Neural crest cell (in vitro differentiated cells): Measurements from ENCODE around the gene KIAA0319L. TPM values are rescaled to one million over a fixed set of nuclear protein-coding genes. Genes with fewer than 3 reads are reported as not detected.

Source experiments
- DNase-seq: peaks from one replicate; pipeline ENCODE4 v3.0.0; 2021; ENCODE audit warnings: low read depth, mixed read lengths, low spot score
- H3K27ac Mint-ChIP-seq: one replicate; pipeline ENCODE4 v1.8.0; 2021; ENCODE audit warnings: mild to moderate bottlenecking, mixed read lengths; ENCODE audit not compliant: unreplicated experiment
- H3K27me3 Mint-ChIP-seq: 2 replicates; pipeline ENCODE4 v1.8.0; 2021; ENCODE audit warnings: low read depth, mild to moderate bottlenecking, mixed read lengths
- H3K36me3 Mint-ChIP-seq: 2 replicates; pipeline ENCODE4 v1.8.0; 2021; ENCODE audit warnings: low read depth, mild to moderate bottlenecking, mixed read lengths
- H3K4me1 Mint-ChIP-seq: 2 replicates; pipeline ENCODE4 v1.8.0; 2021; ENCODE audit warnings: mixed read lengths
- H3K4me3 Mint-ChIP-seq: one replicate; pipeline ENCODE4 v1.8.0; 2021; ENCODE audit warnings: mild to moderate bottlenecking, mixed read lengths
- H3K9me3 Mint-ChIP-seq: 2 replicates; pipeline ENCODE4 v1.8.0; 2021; ENCODE audit warnings: mixed read lengths
- total RNA-seq: library from RNA; stranded (reverse); gene quantifications from 2 replicates; pipeline ENCODE4 v1.2.1, GENCODE V29; 2021
- TF ChIP-seq, protein P1 (sequence below): fragments of 200-600 bp; sonication (generic); conservative IDR thresholded peaks from 2 replicates; pipeline ENCODE4 v1.5.0; 2021; ENCODE audit warnings: antibody characterized with exemption, mild to moderate bottlenecking

The KIAA0319L gene
- total RNA-seq, 1 donor from 2014 or later: 54.2 TPM

DNA sequence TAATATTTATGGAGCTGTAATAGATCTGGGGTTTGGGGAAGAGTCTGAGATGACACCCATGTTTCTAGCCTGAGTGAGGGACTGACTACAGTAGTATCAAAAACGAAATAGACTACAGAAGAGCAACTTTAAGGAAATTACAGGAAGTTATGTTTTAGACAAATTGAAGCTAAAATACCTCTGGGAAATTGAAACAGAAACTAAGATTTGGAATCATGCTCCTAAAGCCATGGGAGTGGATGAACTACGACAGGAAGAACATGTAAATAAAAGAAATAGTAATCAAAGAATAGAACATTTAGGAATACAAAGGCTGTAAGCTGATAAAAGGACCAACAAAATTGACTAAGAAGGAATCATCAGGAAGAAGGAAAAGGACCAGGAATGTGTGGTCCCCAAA lies 68.9 kb downstream of the KIAA0319L start:
- DNase-seq: no peak
- TF ChIP-seq, protein P1, sequence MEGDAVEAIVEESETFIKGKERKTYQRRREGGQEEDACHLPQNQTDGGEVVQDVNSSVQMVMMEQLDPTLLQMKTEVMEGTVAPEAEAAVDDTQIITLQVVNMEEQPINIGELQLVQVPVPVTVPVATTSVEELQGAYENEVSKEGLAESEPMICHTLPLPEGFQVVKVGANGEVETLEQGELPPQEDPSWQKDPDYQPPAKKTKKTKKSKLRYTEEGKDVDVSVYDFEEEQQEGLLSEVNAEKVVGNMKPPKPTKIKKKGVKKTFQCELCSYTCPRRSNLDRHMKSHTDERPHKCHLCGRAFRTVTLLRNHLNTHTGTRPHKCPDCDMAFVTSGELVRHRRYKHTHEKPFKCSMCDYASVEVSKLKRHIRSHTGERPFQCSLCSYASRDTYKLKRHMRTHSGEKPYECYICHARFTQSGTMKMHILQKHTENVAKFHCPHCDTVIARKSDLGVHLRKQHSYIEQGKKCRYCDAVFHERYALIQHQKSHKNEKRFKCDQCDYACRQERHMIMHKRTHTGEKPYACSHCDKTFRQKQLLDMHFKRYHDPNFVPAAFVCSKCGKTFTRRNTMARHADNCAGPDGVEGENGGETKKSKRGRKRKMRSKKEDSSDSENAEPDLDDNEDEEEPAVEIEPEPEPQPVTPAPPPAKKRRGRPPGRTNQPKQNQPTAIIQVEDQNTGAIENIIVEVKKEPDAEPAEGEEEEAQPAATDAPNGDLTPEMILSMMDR: no peak
- Mint-ChIP-seq H3K4me1 (no peaks in the 10 kb centered on the region), H3K27ac (no peak overlapping the region), H3K9me3 (peaks cover 9% of the 10 kb centered on the region), H3K4me3 (no peak overlapping the region), H3K27me3 (no peaks in the 10 kb centered on the region), H3K36me3 (peaks cover 46% of the 10 kb centered on the region)

DNA sequence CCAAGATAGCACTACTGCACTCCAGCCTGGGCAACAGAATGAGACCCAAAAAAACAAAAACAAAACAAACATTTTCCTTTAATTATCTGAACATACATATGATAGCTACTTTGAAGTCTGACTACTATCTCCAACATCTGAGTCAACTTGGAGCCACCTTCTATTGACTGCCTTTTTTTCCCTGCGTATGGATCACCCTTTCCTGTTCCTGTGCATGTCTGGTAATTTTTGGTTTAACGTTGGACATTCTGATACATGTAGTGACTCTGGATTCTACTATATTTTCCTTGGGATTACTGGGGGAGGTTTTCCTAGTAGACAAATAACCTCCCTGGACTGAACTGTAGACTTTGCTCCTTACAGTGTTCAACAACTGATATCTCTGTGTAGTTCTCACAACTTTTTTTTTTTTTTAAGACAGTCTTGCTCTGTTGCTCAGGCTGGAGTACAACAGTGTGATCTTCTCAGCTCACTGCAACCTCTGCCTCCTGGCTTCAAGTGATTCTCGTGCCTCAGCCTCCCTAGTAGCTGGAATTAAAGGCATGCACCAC lies 70.3 kb downstream of the KIAA0319L start:
- DNase-seq: no peak
- Mint-ChIP-seq H3K27me3 (no peaks in the 10 kb centered on the region), H3K4me1 (no peaks in the 10 kb centered on the region), H3K36me3 (peaks cover 46% of the 10 kb centered on the region), H3K9me3 (peaks cover 9% of the 10 kb centered on the region), H3K4me3 (no peak overlapping the region), H3K27ac (no peak overlapping the region)
- TF ChIP-seq, protein P1: no peak

DNA sequence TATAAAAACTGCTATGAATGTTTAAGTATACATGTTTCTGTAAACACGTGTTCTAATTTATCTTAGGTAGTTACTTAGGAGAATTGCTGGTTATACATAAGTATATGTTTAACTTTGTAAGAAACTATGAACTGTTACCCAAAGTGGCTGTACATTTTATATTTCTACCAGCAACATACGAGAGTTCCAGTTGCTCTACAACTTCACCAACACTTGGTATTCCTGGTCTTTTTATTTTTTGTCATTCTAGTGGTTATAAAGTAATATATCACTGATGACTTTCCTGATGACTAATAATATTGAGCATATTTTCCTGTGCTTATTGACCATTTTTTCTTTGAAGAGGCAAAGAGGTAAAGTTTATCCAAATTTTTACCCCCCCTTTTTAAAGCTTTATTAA lies 76.0 kb downstream of the KIAA0319L start:
- H3K4me3 Mint-ChIP-seq: no peak overlapping the region
- H3K27me3 Mint-ChIP-seq: no peaks in the 10 kb centered on the region
- peaks cover 30% of the 10 kb centered on the region for H3K36me3 Mint-ChIP-seq
- TF ChIP-seq, protein P1: no peak
- DNase-seq: no peak
- H3K9me3 Mint-ChIP-seq: peaks cover 4% of the 10 kb centered on the region
- H3K27ac Mint-ChIP-seq: no peak overlapping the region
- no peaks in the 10 kb centered on the region for H3K4me1 Mint-ChIP-seq

DNA sequence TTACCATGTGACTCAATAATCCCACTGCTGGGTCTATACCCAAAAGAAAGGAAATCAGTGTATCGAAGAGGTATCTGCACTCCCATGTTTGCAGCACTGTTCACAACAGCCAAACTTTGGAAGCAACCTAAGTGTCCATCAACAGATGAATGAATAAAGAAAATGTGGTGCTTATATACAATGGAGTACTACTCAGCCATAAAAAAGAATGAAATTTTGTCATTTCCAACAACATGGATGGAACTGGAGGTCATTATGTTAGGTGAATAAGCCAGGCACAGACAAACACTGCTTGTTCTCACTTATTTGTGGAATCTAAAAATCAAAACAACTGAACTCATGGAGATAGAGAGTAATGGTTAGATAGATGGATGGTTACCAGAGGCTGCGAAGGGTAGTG lies 79.3 kb downstream of the KIAA0319L start:
- no peak overlapping the region for H3K4me3 Mint-ChIP-seq
- no peak for DNase-seq
- H3K27me3 Mint-ChIP-seq: no peaks in the 10 kb centered on the region
- TF ChIP-seq, protein P1: no peak
- no peak overlapping the region for H3K27ac Mint-ChIP-seq
- H3K9me3 Mint-ChIP-seq: peaks cover 4% of the 10 kb centered on the region
- H3K36me3 Mint-ChIP-seq: peaks cover 31% of the 10 kb centered on the region
- H3K4me1 Mint-ChIP-seq: no peaks in the 10 kb centered on the region

- H3K36me3 Mint-ChIP-seq: peaks cover 26% of the 10 kb centered on the region
- TF ChIP-seq, protein P1: no peak
- H3K27me3 Mint-ChIP-seq: no peaks in the 10 kb centered on the region
- no peak overlapping the region for H3K27ac Mint-ChIP-seq
- peaks cover 5% of the 10 kb centered on the region for H3K4me1 Mint-ChIP-seq
- H3K9me3 Mint-ChIP-seq: peaks cover 4% of the 10 kb centered on the region
- H3K4me3 Mint-ChIP-seq: no peak overlapping the region
- no peak for DNase-seq
These were observed 81.1 kb downstream of the KIAA0319L start for GRCh38 chr1:35475856-35476674.
